ENCODE results near the gene SLC10A2.

The SLC10A2 gene

GRCh38 chr13:103067751-103068555 is 1.7 kb upstream of the SLC10A2 start:
- Mint-ChIP-seq H3K27ac (no peak overlapping the region), H3K4me1 (no peaks in the 10 kb centered on the region), H3K4me3 (no peak overlapping the region), H3K36me3 (no peaks in the 10 kb centered on the region), H3K9me3 (peaks cover 3% of the 10 kb centered on the region)
- DNase-seq (ENCODE audit: low spot score in 2 of 2) (no peak), ATAC-seq (no peak)

DNA sequence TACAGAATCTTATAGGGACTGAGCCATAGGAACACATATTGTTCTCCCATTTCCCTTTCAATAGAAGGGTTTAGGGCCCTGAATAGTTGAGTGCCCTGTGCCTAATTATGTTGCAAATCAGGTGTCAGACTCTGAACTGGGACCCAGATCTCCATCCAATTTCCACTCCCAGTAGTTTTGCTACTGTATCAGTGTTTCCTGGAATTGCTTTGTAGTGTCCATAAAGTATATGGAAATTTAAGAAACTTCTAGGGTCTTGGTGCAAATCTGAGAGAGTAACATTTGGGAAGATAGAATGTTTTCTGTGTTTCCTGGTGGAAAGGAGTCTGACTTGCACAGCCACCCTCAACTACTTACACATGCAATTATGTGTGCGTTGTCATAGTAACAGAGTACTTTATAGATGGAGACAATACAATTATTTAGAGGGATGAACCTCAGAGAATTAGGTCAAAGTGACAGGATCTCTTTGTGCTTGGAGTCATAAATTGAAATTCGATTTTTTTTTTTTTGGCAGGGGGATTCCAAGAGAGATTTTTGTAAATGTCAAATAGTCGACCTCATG is 646 bp upstream of the SLC10A2 start:
- DNase-seq (ENCODE audit: low spot score in 2 of 2) (no peak), ATAC-seq (no peak)
- no peaks in the 10 kb centered on the region for H3K36me3 Mint-ChIP-seq
- no peak overlapping the region for H3K27ac Mint-ChIP-seq
- H3K9me3 Mint-ChIP-seq, result peaks cover 3% of the 10 kb centered on the region
- H3K4me1 Mint-ChIP-seq, result no peaks in the 10 kb centered on the region
- no peak overlapping the region for H3K4me3 Mint-ChIP-seq

DNA sequence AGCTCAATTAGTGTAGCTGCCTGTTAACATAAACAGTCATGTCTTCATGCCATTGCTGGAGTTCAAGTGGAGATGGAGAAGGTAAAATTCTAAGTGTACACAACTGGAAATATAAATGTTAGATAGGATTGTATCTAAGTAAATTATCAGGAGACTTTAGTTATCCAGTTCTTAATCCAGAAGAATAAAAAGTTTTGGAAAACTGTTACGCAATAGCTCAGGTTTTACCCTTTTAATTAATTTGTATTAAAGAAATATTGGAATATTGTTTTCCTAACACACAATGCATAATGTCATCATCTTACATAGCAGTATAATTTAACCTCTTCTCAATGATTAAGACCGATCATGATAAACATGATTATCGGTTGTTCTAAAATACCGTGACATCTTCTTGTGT is 2.8 kb downstream of the SLC10A2 start:
- Mint-ChIP-seq H3K4me3 (no peak overlapping the region), H3K9me3 (peaks cover 3% of the 10 kb centered on the region), H3K4me1 (no peaks in the 10 kb centered on the region), H3K36me3 (no peaks in the 10 kb centered on the region), H3K27ac (no peak overlapping the region)
- DNase-seq (ENCODE audit: low spot score in 2 of 2) (no peak), ATAC-seq (no peak)

DNA sequence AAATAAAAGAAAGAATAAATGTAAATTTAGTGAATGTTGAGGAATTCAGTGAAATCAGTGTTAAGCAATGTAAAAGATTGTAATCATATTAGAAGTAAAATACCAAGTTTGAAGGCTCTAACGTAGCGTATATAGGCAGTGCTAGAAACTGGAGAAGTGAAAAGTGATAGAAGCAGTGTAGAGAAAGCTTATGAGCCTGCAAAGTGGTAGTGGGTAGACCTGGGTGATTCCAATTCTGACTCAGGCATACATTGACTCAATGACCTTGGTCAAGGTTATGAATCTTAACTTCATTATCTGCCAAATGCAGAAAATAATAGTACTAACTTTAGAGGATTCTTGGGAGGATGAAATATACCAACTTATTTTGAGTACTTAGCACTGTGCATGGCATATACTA is 4.1 kb downstream of the SLC10A2 start:
- H3K36me3 Mint-ChIP-seq, result no peaks in the 10 kb centered on the region
- H3K27ac Mint-ChIP-seq, result no peak overlapping the region
- DNase-seq (ENCODE audit: low spot score in 2 of 2) (no peak), ATAC-seq (no peak)
- no peaks in the 10 kb centered on the region for H3K4me1 Mint-ChIP-seq
- H3K9me3 Mint-ChIP-seq, result peaks cover 2% of the 10 kb centered on the region
- H3K4me3 Mint-ChIP-seq, result no peak overlapping the region

DNA sequence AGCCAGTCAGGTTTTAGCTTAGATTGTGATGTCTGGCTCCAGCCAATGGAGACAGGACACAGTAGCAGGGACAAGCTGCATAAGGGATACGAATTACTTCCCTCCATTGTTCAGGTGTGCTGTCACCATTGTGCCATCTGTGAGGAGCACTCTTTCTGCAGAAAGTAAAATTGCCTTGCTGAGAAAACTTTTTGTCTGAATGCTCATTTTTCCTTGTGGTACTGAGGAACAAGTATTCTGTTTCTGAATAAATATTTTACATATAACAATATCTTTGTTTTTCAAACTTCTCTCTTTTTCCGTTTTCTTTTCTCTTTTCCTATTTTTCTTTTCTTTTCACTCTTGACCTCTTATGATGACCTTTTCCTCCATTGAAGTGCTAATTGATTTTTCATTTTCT is 10.2 kb downstream of the SLC10A2 start:
- ATAC-seq, result no peak
- Mint-ChIP-seq H3K27ac (no peak overlapping the region), H3K4me1 (no peaks in the 10 kb centered on the region), H3K9me3 (peaks cover 10% of the 10 kb centered on the region), H3K4me3 (no peak overlapping the region), H3K36me3 (no peaks in the 10 kb centered on the region)
- no peak for DNase-seq (ENCODE audit: low spot score in 2 of 2)

GRCh38 chr13:103055166-103055565 is 11.1 kb downstream of the SLC10A2 start:
- Mint-ChIP-seq H3K27ac (no peak overlapping the region), H3K9me3 (peaks cover 10% of the 10 kb centered on the region), H3K4me1 (no peaks in the 10 kb centered on the region), H3K36me3 (no peaks in the 10 kb centered on the region), H3K4me3 (no peak overlapping the region)
- ATAC-seq (no peak), DNase-seq (ENCODE audit: low spot score in 2 of 2) (no peak)

- no peak overlapping the region for H3K27ac Mint-ChIP-seq
- no peaks in the 10 kb centered on the region for H3K4me1 Mint-ChIP-seq
- ATAC-seq (no peak), DNase-seq (ENCODE audit: low spot score in 2 of 2) (no peak)
- peaks cover 5% of the 10 kb centered on the region for H3K9me3 Mint-ChIP-seq
- H3K4me3 Mint-ChIP-seq, result no peak overlapping the region
- no peaks in the 10 kb centered on the region for H3K36me3 Mint-ChIP-seq
These were observed 19.5 kb downstream of the SLC10A2 start for GRCh38 chr13:103046676-103047075.

- ATAC-seq (no peak), DNase-seq (ENCODE audit: low spot score in 2 of 2) (no peak)
- H3K27ac Mint-ChIP-seq, result no peak overlapping the region
- peaks cover 5% of the 10 kb centered on the region for H3K9me3 Mint-ChIP-seq
- no peaks in the 10 kb centered on the region for H3K36me3 Mint-ChIP-seq
- H3K4me3 Mint-ChIP-seq, result no peak overlapping the region
- H3K4me1 Mint-ChIP-seq, result no peaks in the 10 kb centered on the region
These were observed 22.2 kb downstream of the SLC10A2 start for GRCh38 chr13:103044056-103044455.

DNA sequence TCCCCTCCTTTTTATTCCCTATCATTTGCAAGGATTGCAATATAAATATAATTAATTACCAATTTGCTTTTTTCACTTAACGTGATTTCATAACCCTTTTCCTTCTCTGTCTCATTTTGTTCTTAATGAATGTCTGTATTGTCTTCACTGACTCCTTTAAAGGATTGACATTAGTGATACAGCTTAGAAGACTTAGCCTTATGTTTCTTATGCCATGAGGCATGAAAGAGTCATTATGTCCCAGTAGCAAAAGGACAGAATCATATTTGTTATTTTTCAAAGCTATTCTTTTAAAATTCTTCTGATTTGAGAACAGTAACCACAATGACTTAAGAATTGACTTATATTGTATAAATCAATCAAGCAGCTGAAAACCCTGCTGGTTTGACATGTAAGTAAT is 26.2 kb downstream of the SLC10A2 start:
- H3K36me3 Mint-ChIP-seq, result no peaks in the 10 kb centered on the region
- no peak for ATAC-seq
- no peaks in the 10 kb centered on the region for H3K9me3 Mint-ChIP-seq
- H3K4me1 Mint-ChIP-seq, result no peaks in the 10 kb centered on the region
- no peak overlapping the region for H3K4me3 Mint-ChIP-seq
- no peak for DNase-seq (ENCODE audit: low spot score in 2 of 2)
- no peak overlapping the region for H3K27ac Mint-ChIP-seq

DNA sequence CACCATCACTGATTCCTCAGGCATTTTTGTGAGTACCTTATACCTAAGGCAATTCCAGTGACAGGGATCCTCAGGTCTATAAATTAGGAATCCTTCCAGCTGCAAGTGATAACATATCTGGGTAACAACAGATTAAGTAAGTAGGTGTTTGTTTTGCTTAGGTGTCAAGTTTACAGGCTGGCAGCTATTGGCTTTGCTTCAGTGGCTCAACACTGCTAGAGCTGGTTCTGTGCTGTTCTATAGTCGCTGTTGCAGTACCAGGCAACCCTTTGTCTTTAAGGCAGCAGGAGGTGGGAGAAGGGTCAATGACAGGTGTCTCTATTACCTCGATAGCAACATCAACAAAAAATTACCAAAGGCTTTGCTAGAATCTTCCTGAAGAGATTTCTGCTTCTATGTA is 27.0 kb downstream of the SLC10A2 start:
- no peak for ATAC-seq
- H3K27ac Mint-ChIP-seq, result no peak overlapping the region

GRCh38 chr13:103036268-103036667 is 29.9 kb downstream of the SLC10A2 start:
- ATAC-seq (no peak), DNase-seq (ENCODE audit: low spot score in 2 of 2) (no peak)
- no peak overlapping the region for H3K27ac Mint-ChIP-seq
- no peaks in the 10 kb centered on the region for H3K9me3 Mint-ChIP-seq
- H3K36me3 Mint-ChIP-seq, result no peaks in the 10 kb centered on the region
- no peak overlapping the region for H3K4me3 Mint-ChIP-seq
- H3K4me1 Mint-ChIP-seq, result no peaks in the 10 kb centered on the region

More for the DNA sequence above, 27.0 kb downstream of the SLC10A2 start:
- Mint-ChIP-seq H3K4me1 (no peaks in the 10 kb centered on the region), H3K36me3 (no peaks in the 10 kb centered on the region), H3K4me3 (no peak overlapping the region), H3K9me3 (no peaks in the 10 kb centered on the region)
- no peak for DNase-seq (ENCODE audit: low spot score in 2 of 2)

- H3K36me3 Mint-ChIP-seq, result no peaks in the 10 kb centered on the region
- no peak overlapping the region for H3K27ac Mint-ChIP-seq
- H3K4me1 Mint-ChIP-seq, result no peaks in the 10 kb centered on the region
- no peak overlapping the region for H3K4me3 Mint-ChIP-seq
- no peaks in the 10 kb centered on the region for H3K9me3 Mint-ChIP-seq
- DNase-seq (ENCODE audit: low spot score in 2 of 2) (no peak), ATAC-seq (no peak)
These were observed 32.2 kb downstream of the SLC10A2 start for GRCh38 chr13:103033999-103034398.

DNA sequence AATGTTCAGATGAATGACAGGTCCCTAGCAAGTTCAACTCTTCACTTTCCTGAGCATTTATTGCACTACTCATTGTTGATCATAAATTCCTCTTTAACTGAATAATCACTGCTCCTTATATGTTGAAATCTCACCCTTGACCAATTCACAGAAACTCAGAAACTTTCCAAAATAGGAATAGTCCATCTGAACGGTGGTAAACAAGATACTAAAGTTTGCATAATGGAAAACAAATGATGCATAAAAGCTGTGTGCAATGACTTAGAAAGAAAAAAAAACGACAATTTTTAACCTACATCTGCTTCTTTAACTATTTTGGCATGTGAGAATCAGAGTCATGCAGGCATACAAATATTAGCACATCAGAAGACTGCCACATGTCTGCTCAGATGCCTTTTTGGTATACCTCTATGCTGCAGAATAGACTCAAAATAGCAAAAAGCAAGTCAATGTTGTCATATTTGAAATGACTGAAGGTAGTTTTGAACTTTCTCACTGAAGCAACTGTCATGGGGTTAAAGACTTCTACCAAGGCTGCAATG is 34.8 kb downstream of the SLC10A2 start:
- ATAC-seq (peak; percentile 26), DNase-seq (ENCODE audit: low spot score in 2 of 2) (no peak)
- H3K4me3 Mint-ChIP-seq, result no peak overlapping the region
- peaks cover 8% of the 10 kb centered on the region for H3K9me3 Mint-ChIP-seq
- H3K27ac Mint-ChIP-seq, result no peak overlapping the region
- no peaks in the 10 kb centered on the region for H3K4me1 Mint-ChIP-seq
- no peaks in the 10 kb centered on the region for H3K36me3 Mint-ChIP-seq

DNA sequence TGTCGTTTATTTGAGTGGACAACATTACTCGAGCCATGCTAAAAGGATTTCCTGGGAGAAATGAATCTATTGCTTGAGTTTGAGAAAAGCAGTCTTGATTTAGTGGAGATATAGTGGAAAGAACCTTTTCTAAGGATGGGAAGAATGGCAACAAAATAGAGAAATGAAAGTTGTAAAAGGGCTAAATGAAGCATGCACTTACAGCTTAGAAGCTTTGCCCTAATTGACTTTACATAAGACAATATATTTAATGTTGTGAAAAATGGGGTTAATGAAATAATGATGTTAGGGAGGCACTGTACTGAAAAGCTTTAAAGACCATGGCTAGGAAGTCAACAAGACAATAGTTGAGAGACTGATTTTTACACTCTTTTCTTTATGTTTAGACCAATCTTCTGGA is 35.4 kb downstream of the SLC10A2 start:
- Mint-ChIP-seq H3K9me3 (peaks cover 10% of the 10 kb centered on the region), H3K4me3 (no peak overlapping the region), H3K27ac (no peak overlapping the region), H3K36me3 (no peaks in the 10 kb centered on the region), H3K4me1 (no peaks in the 10 kb centered on the region)
- ATAC-seq, result no peak
- DNase-seq (ENCODE audit: low spot score in 2 of 2), result no peak

- peaks cover 13% of the 10 kb centered on the region for H3K9me3 Mint-ChIP-seq
- ATAC-seq (peak; percentile 24), DNase-seq (ENCODE audit: low spot score in 2 of 2) (no peak)
- H3K4me1 Mint-ChIP-seq, result no peaks in the 10 kb centered on the region
- H3K36me3 Mint-ChIP-seq, result no peaks in the 10 kb centered on the region
- H3K4me3 Mint-ChIP-seq, result no peak overlapping the region
- H3K27ac Mint-ChIP-seq, result no peak overlapping the region
These were observed 36.4 kb downstream of the SLC10A2 start for GRCh38 chr13:103029798-103030197.

GRCh38 chr13:103022336-103022735 is 43.9 kb downstream of the SLC10A2 start:
- ATAC-seq, result no peak
- peaks cover 19% of the 10 kb centered on the region for H3K9me3 Mint-ChIP-seq
- no peaks in the 10 kb centered on the region for H3K36me3 Mint-ChIP-seq
- H3K27ac Mint-ChIP-seq, result no peak overlapping the region
- H3K4me1 Mint-ChIP-seq, result no peaks in the 10 kb centered on the region
- H3K4me3 Mint-ChIP-seq, result no peak overlapping the region
- no peak for DNase-seq (ENCODE audit: low spot score in 2 of 2)
